NCI-H146 (cell line): Measurements from ENCODE around the gene FBXW2.
A peak's percentile ranks its signal among the peaks of the same experiment; 100 is the strongest.
"Not testable (repeated sequence)": the region's sequence is repeated elsewhere in the genome, so short reads cannot be mapped to it uniquely, and the experiment has no call there.

Experiments used
- DNase-seq: peaks from one replicate; lab custom pipeline; 2025; lab: John Stamatoyannopoulos, UW

Gene FBXW2, protein sequence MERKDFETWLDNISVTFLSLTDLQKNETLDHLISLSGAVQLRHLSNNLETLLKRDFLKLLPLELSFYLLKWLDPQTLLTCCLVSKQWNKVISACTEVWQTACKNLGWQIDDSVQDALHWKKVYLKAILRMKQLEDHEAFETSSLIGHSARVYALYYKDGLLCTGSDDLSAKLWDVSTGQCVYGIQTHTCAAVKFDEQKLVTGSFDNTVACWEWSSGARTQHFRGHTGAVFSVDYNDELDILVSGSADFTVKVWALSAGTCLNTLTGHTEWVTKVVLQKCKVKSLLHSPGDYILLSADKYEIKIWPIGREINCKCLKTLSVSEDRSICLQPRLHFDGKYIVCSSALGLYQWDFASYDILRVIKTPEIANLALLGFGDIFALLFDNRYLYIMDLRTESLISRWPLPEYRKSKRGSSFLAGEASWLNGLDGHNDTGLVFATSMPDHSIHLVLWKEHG

GRCh38 chr9:120792898-120793765, at the start of gene FBXW2:
FBXW2 (minus strand) TSS chr9:120793416; CDS start chr9:120788258, 5,158 bp downstream.
- DNase-seq = peak; percentile 89

DNA sequence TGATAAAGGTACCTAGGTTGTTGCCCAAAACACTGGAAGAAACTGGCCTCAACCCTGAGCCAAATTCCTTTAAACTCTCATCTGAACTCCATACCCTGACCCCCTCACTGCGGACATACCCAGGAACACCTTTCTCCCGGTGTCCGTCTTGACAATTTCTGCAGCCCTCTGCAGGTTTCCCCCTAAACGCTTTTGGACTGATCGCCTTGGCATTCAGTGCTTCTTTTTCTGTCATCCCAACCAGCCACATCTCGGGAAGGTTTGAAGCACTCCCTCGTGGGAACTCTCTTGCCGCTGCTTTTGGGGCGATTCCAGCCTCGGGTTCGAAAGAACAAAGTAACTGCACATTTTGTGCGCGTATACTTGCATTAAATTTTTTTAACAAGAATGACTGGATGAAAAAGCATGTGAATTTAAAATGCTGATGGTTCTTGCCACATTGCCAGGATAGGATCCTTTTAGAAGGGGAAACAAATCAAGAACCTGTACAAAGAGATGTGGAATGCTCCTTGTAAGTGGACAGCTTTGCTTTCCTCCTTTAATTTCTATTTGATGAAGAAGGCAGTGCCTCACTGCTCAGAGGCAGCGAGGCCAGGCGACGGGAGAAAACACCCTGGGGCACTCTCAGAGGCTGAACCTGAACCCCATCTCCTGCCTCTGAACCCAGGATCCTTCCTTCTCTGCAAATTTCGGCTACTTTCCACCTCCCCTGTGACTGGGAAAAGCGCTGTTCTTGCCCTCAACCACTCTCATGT, 48.9 kb upstream of the FBXW2 start:
- no peak for DNase-seq

DNA sequence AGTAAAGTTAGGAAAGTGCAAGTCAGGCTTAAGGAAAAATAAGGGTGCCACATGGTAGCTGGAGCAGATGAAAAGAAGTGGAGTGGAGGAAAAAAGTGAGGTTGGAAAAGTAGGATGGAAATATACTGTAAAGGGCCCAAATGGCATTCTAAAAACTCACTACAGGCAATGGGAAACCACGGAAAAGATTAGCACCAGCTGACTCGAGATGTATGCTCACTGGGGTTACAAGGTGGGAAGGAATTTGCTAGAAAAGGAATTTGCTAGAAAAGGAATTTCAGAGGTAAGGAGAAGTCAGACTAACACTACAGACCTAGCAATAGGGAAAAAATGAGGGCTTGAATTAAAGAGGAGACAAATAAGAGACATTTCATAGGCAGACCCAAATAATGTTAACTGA, 45.9 kb upstream of the FBXW2 start:
- DNase-seq = no peak

DNA sequence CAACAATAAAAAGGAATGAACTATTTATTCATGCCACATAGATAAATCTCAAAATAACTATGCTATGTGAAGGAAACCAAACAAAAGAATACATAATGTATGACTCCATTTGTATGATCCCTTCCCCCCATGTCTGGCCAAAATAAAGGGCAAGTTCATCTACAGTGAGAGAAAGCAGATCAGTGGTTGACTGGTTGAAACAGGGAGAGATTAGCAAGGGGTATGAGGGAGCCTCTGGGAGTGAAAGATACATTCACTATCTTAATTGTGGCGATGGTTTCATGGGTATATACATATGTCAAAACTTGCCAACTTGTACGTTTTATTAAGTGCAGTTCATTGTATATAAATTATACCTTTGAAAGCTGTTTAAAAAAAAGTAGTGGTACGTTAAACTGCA, 44.7 kb upstream of the FBXW2 start:
- no peak for DNase-seq

DNA sequence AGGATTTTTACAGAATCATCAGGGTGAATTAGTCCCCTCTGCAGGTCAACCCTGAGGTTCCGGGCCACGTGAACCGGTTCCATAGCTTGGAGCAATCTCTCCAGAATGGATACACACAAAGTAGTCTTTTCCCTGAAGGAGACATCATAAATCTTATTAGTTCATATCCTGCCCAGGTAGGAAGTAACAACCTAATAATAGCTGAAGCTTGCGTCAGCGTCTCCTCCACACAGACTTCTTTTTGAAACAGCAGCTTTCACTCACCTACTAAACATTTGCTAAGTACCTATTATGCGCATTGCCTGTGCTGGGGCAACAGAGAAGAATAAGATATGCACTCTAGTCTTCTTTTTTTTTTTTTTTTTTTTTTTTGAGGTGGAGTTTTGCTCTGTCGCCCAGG, 40.1 kb upstream of the FBXW2 start:
- no peak for DNase-seq

DNA sequence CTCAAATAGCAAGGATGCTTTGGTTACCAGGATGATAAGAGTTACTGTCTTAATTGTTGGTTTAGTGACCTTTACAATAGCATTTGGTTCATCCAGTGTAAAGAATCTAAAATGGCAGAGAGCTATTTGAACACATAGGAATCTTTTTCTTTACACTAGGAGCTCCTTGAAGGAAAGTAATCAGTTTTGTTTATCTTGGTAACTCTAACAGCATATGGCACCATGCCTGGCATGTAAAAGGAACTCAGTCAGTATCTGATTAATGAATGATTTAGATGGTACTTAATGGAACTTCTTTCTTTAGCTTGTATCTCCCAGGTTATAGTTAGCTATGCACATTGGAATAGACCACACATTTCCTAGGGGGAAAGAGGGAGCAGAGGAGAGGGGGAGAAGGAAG, 39.6 kb upstream of the FBXW2 start:
- DNase-seq = no peak

DNA sequence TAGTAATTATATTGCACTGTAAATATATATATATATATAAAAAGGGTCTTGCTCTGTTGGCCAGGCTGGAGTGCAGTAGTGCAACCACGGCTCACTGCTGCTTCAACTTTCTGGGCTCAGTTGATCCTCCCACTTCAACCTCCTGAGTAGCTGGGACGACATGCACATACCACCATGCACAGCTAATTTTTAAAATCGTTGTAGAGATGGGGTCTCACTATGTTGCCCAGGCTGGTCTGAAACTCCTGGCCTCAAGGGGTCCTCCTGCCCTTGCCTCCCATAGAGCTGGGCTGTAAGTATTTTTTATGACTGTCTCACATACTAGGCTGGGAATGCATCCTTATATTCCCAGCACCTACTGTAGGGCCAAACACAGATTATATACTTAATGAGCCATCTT, 37.6 kb upstream of the FBXW2 start:
- no peak for DNase-seq

- no peak for DNase-seq
Observed at GRCh38 chr9:120830151-120830550, 36.9 kb upstream of the FBXW2 start.

DNA sequence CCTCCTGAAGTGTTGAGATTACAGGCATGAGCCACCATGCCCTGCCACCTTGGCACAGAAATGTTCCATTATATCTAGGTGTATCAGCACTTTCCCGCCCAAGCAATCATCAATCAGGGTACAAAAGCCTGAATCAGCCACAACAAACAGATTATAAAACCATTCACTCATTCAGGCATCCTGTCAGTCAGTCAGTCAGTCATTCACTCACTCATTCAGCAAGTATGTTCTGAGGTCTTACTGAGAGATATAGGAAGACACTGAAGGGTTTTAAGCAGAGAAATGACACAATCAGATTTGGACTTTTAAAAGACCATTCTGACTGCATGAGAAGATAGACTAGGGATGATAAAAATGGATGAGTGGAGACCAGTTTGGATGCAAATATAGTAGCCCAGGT, 36.4 kb upstream of the FBXW2 start:
- no peak for DNase-seq

- peak; percentile 10 for DNase-seq
Observed at GRCh38 chr9:120820095-120820494, 26.9 kb upstream of the FBXW2 start.

GRCh38 chr9:120818595-120818994, 25.4 kb upstream of the FBXW2 start:
- DNase-seq = no peak

GRCh38 chr9:120815075-120815474, 21.9 kb upstream of the FBXW2 start:
- DNase-seq = no peak

DNA sequence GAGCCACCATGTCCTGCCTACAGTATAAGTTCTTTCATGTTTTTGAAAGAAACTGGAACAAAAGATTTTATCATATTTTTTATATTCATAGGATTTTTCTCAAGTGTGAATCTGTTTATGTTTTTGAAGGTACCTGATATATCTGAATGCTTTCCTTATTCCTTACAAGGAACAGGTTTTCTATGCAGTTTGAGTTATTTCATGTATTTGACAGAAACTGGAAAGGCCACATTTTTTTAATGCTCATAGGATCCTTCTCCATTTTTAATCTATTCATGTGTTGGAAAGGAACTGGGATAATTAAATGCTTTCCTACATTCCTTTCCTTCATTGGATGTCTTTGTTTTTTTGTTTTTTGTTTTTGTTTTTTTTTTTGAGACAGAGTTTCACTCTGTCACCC, 15.7 kb upstream of the FBXW2 start:
- no peak for DNase-seq

- DNase-seq = no peak
Observed at GRCh38 chr9:120807607-120808379, 14.6 kb upstream of the FBXW2 start.

DNA sequence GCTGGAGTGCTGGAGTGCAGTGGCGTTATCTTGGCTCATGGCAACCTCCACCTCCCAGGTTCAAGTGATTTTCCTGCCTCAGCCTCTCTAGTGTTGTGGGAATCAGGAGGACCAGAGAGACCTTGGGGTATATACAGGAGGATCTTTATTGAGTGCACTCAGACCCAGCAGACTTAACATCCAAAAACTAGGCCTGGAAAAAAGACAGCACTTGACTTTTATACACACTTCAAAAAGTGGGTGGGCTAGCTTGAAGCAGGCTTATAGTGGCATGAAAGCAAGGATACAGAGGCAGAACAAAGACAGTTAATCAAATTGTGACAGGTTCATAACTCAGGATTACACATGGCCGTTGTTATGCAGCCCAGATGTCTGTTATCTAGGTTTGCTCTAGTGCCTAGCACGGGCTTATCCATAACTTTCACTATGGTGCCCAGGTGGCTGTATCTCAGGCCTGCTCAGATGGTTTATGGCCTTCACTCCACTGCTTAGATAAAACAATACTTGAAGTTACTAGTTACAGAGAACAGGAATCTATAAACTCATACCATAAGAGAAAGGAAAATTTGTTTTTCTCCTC, 11.7 kb upstream of the FBXW2 start:
- not testable (repeated sequence) for DNase-seq

DNA sequence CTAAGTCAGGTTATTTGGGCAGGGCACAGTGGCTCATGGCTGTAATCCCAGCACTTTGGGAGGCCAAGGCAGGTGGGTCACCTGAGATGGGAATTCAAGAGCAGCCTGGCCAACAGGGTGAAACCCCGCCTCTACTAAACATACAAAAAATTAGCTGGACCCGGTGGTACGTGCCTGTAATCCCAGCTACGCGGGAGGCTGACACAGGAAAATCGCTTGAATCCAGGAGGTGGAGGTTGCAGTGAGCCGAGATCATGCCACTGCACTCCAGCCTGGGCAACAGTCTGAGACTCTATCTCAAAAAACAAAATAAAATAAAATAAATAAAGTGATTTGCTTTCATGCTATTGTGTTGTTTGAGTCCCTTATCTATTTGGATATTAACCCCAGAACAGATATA, 8.2 kb upstream of the FBXW2 start:
- no peak for DNase-seq

DNA sequence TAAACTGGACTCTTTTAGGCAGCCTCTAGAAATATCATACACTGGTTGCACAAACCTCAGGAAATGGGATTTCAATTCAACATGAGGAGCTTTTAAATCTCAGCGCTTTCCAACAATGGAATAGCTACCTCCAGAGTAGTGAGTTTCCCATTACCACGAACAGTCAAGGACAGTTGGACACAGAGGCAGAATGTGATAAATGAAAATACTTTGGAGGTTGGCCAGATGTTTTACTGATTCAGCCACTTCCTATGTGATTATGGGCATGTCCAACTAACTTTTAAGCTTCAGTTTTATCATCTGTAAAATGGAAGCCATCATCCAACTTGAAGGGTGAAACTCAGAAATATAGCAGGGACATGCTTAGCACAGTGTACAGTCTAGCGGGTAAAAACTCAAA, 2.1 kb downstream of the FBXW2 start:
- no peak for DNase-seq

DNA sequence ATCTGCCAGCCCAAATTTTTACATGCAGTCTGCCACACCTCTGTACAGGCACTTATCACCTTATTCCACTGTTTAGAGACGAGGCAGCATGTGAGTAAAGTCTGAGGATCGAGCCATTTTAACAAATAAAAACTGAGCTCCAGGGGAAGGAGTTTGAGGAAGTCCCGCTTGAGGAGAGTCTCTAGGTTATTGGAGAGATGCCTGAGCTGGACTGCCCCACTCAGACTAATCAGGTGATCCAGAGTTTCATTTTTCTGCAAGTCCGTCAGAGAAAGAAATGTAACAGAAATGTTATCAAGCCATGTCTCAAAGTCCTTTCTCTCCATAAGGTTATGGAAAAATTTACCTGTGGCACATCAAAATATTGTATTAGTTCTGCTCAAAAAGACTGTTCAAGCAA, 5.3 kb downstream of the FBXW2 start:
- no peak for DNase-seq

- DNase-seq = peak; percentile 2
Observed at GRCh38 chr9:120783602-120784047, 9.6 kb downstream of the FBXW2 start.

DNA sequence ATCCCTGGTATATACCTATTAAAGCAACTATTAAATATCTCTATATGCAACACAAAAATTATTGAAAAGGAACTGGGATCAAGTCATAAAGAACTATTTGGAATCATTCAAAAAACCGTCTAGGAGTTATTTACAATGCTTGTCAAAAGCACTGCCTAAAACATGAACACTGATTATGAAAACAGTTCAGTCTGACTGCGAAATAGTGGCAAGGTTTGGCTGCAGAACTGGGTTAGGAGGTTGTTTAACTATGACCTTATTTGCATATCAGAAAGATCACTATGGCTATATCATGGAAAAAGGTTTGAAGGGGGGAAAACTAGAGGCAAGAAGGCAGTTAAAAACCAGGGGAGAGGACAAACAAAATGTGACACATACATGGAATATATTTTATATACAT, 12.0 kb downstream of the FBXW2 start:
- DNase-seq = no peak

DNA sequence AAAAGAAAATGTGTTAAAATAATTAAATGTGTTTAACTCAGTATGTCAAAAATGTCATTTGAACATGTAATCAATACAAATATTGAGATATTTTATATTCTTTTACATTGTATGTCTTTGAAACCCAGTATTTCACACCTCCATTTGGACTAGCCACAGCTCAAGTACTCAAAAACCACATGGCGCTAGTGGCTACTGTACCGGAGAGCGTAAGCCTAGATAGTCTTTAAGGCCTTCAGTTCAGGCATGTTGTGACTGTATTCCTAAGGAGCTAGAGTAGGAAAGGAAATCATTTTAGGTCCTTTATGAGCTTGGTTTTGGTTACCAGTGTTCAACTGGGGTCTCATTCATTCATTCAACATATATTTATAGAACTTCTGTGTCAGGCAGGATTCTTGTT, 12.8 kb downstream of the FBXW2 start:
- no peak for DNase-seq
